Activated CD4-positive, alpha-beta T cell treated with anti-CD3 and anti-CD28 coated beads, Interleukin-2, amount 50 U/mL, for 4 hours (primary cell): Measurements from ENCODE around the gene RASAL2.
"Not testable (repeated sequence)": the region's sequence is repeated elsewhere in the genome, so short reads cannot be mapped to it uniquely, and the experiment has no call there.

Experiments
- DNase-seq, 2 experiments: peaks; one replicate each; pipeline ENCODE4 v3.0.0-alpha.2; 2020

Gene RASAL2

GRCh38 chr1:178168536-178168935 lies 74.6 kb downstream of the RASAL2 start:
- no peak for DNase-seq

GRCh38 chr1:178169649-178170048 lies 75.7 kb downstream of the RASAL2 start:
- DNase-seq = no peak

GRCh38 chr1:178172939-178173338 lies 79.0 kb downstream of the RASAL2 start:
- DNase-seq = no peak

GRCh38 chr1:178174539-178174938 lies 80.6 kb downstream of the RASAL2 start:
- no peak for DNase-seq

- no peak for DNase-seq
Measured at GRCh38 chr1:178180405-178180804, 86.5 kb downstream of the RASAL2 start.

GRCh38 chr1:178183796-178184195 lies 89.9 kb downstream of the RASAL2 start:
- no peak for DNase-seq

GRCh38 chr1:178188306-178188705 lies 94.4 kb downstream of the RASAL2 start:
- no peak for DNase-seq

- no peak for DNase-seq
Measured at GRCh38 chr1:178189814-178190213, 95.9 kb downstream of the RASAL2 start.

- no peak for DNase-seq
Measured at GRCh38 chr1:178190881-178191280, 97.0 kb downstream of the RASAL2 start.

- DNase-seq = no peak
Measured at GRCh38 chr1:178192686-178193085, 98.8 kb downstream of the RASAL2 start.

- no peak for DNase-seq
Measured at GRCh38 chr1:178196631-178197030, 102.7 kb downstream of the RASAL2 start.

- DNase-seq = not testable (repeated sequence)
Measured at GRCh38 chr1:178202095-178202494, 108.2 kb downstream of the RASAL2 start.

GRCh38 chr1:178202546-178202945 lies 108.6 kb downstream of the RASAL2 start:
- not testable (repeated sequence) for DNase-seq

- DNase-seq = not testable (repeated sequence)
Measured at GRCh38 chr1:178208269-178208856, 114.5 kb downstream of the RASAL2 start.

GRCh38 chr1:178209935-178210334 lies 116.0 kb downstream of the RASAL2 start:
- no peak for DNase-seq

- no peak for DNase-seq
Measured at GRCh38 chr1:178218550-178218949, 124.6 kb downstream of the RASAL2 start.

- no peak for DNase-seq
Measured at GRCh38 chr1:178220094-178220493, 126.2 kb downstream of the RASAL2 start.

- DNase-seq = no peak
Measured at GRCh38 chr1:178223289-178223688, 129.4 kb downstream of the RASAL2 start.

- no peak for DNase-seq
Measured at GRCh38 chr1:178224358-178224757, 130.5 kb downstream of the RASAL2 start.

- DNase-seq = no peak
Measured at GRCh38 chr1:178230881-178231409, 137.0 kb downstream of the RASAL2 start.

- DNase-seq = no peak
Measured at GRCh38 chr1:178232108-178232507, 138.2 kb downstream of the RASAL2 start.

GRCh38 chr1:178232949-178233348 lies 139.0 kb downstream of the RASAL2 start:
- no peak for DNase-seq

GRCh38 chr1:178237121-178237520 lies 143.2 kb downstream of the RASAL2 start:
- DNase-seq = no peak

- DNase-seq = no peak
Measured at GRCh38 chr1:178238722-178239510, 145.0 kb downstream of the RASAL2 start.
